K562 (cell line): ENCODE data around the gene GPC2. TPM values are rescaled to one million over a fixed set of nuclear protein-coding genes. Genes with fewer than 3 reads are reported as not detected.

Experiments
- BCLAF1 ChIP-seq, 2 experiments: fragments of 450-650 bp in 1 of 2; IDR thresholded peaks; 2 replicates each; pipeline ENCODE4 v1.6.1; 2011 to 2017; ENCODE audit warnings: low read depth in 2 of 2, antibody characterized with exemption in 1 of 2, borderline replicate concordance in 1 of 2, low read length in 1 of 2, mild to moderate bottlenecking in 1 of 2, mixed read lengths in 1 of 2; ENCODE audit not compliant: control insufficient read depth in 1 of 2
- C11orf30 ChIP-seq: fragments of 450-650 bp; IDR thresholded peaks from 2 replicates; pipeline ENCODE4 v1.6.1; 2016; ENCODE audit warnings: low read depth, mild to moderate bottlenecking
- DACH1 ChIP-seq: fragments of 450-650 bp; IDR thresholded peaks from 2 replicates; pipeline ENCODE4 v1.6.1; 2018; ENCODE audit not compliant: partially characterized antibody
- ETS1 ChIP-seq: conservative IDR thresholded peaks from 2 replicates; pipeline ENCODE4 v1.6.1; 2011; ENCODE audit warnings: low read depth, mild to moderate bottlenecking, low read length; ENCODE audit not compliant: control insufficient read depth
- HES1 ChIP-seq: fragments of 450-650 bp; IDR thresholded peaks from 2 replicates; pipeline ENCODE4 v1.6.1; 2016; ENCODE audit warnings: low read depth, mild to moderate bottlenecking, moderate library complexity
- JUND ChIP-seq, 2 experiments: IDR thresholded peaks; 2 replicates in 1 of 2; 3 replicates in 1 of 2; pipeline ENCODE4 v1.6.1; 2011; ENCODE audit warnings: borderline replicate concordance in 2 of 2, low read depth in 2 of 2, low read length in 2 of 2, improper control_type of control experiment in 1 of 2, missing biosample characterization in 1 of 2, missing genetic modification characterization in 1 of 2, missing genetic modification reagents in 1 of 2
- PRDM10 ChIP-seq: fragments of 450-650 bp; IDR thresholded peaks from 2 replicates; pipeline ENCODE4 v1.6.1; 2018; ENCODE audit not compliant: partially characterized antibody
- RAD51 ChIP-seq: fragments of 450-650 bp; IDR thresholded peaks from 2 replicates; pipeline ENCODE4 v1.7.1; 2016; ENCODE audit warnings: low read depth, mild to moderate bottlenecking, borderline replicate concordance
- SNAPC5 ChIP-seq: fragments of 250-450 bp; sonication (Bioruptor Pico); IDR thresholded peaks from 2 replicates; pipeline ENCODE4 v1.8.0; 2021; ENCODE audit warnings: moderate library complexity, mild to moderate bottlenecking, inconsistent platforms
- TBL1XR1 ChIP-seq, 2 experiments: IDR thresholded peaks; 2 replicates each; pipeline ENCODE4 v1.6.1; 2012; ENCODE audit warnings: improper control_type of control experiment in 2 of 2, low read length in 2 of 2, mild to moderate bottlenecking in 1 of 2
- TEAD1 ChIP-seq, 2 experiments: fragments of 450-650 bp in 1 of 2; sonication (generic) in 1 of 2; formaldehyde crosslinking; IDR thresholded peaks; 2 replicates each; pipeline versions ENCODE4 v1.4.0 to v1.8.0; 2020 to 2022; ENCODE audit warnings: mild to moderate bottlenecking in 2 of 2, missing genetic modification reagents in 1 of 2
- XRCC3 ChIP-seq: fragments of 450-650 bp; IDR thresholded peaks from 2 replicates; pipeline ENCODE4 v1.6.1; 2017; ENCODE audit warnings: mild to moderate bottlenecking, moderate library complexity
- ZHX1 ChIP-seq: fragments of 150-350 bp; conservative IDR thresholded peaks from 2 replicates; pipeline ENCODE4 v1.6.1; 2014; ENCODE audit warnings: low read length
- polyA plus RNA-seq, 8 experiments: library from polyadenylated mRNA; depleted of rRNA in 4 of 8; stranded (reverse) in 5 of 8; unstranded in 3 of 8; fragments of >200 nt; fragmentation: Nextera tagmentation in 2 of 8; fragmentation: Illumina TruSeq in 1 of 8; extraction: Ambion mirVana in 2 of 8; extraction: Trizol in 1 of 8; gene quantifications; 2 replicates each; pipeline versions ENCODE4 v1.2.1 to v1.2.3, GENCODE V29; 2011 to 2014; ENCODE audit warnings: inconsistent platforms in 1 of 8, missing spikeins in 1 of 8
- total RNA-seq, 7 experiments: library from RNA; depleted of rRNA in 6 of 7; stranded (reverse); fragments of >200 nt in 6 of 7; fragmentation: Illumina TruSeq in 2 of 7; extraction: Trizol in 2 of 7; gene quantifications; 2 replicates each; pipeline versions ENCODE4 v1.2.1 to v1.2.3, GENCODE V29; 2011 to 2021; ENCODE audit warnings: low replicate concordance in 1 of 7

Gene GPC2
- total and polyA plus RNA-seq, 9 of the 15 experiments (the other 6 are each of a cell fraction or from before 2014, with no cell fraction given), result 0.06 to 7.7 (median 1.4) TPM; not detected in 1

GRCh38 chr7:100126239-100126930 is 50.8 kb downstream of the GPC2 start (continued):
- TF ChIP-seq RAD51, result 0 out of 2 replicates have a peak, but pooled peaks have one; percentile 33
- no peak for TF ChIP-seq SNAPC5 (CRISPR knock-in tag)
- TF ChIP-seq JUND (IDR thresholded peaks at IDR 0.05; ENCODE audit: borderline replicate concordance, low read depth, low read length), result no peak
- TF ChIP-seq JUND (tag; IDR thresholded peaks at IDR 0.05; ENCODE audit: borderline replicate concordance, low read depth, low read length), result 0 out of 3 replicates have a peak, but pooled peaks have one; percentile 47
- no peak for TF ChIP-seq XRCC3
- TF ChIP-seq HES1, result no peak
- no peak for TF ChIP-seq ZHX1
- no peak for TF ChIP-seq BCLAF1 (IDR thresholded peaks at IDR 0.05; ENCODE audit: borderline replicate concordance in 1 of 2, control insufficient read depth in 1 of 2, low read depth in 2 of 2, low read length in 1 of 2)
- TF ChIP-seq ETS1, result no peak
- TF ChIP-seq PRDM10, result no peak
- peak in 1 of 2 experiments; percentile 73; a peak in 1 of 4 replicates for TF ChIP-seq TEAD1 (CRISPR knock-in tag; IDR thresholded peaks at IDR 0.05)
- TF ChIP-seq C11orf30, result no peak; the same call in 1 of the 2 replicates
- 0 out of 4 replicates have a peak, but pooled peaks have one; percentile 22 to 52 for TF ChIP-seq TBL1XR1 (IDR thresholded peaks at IDR 0.05; ENCODE audit: low read length in 2 of 2)
- TF ChIP-seq DACH1, result no peak
